Adrenal gland (tissue), 12 donors: ENCODE results near the gene PMAIP1. TPM values are rescaled to one million over a fixed set of nuclear protein-coding genes. Genes with fewer than 3 reads are reported as not detected.

Source experiments
- DNase-seq, 7 donors: peaks; one replicate each; pipeline ENCODE4 v3.0.0-alpha.2; 2019 to 2020
- H3K27ac ChIP-seq, 5 donors: fragments of 200-600 bp; sonication (generic) in 4 of 5; 1 replicate in 3 of 5; 2 replicates in 2 of 5; pipeline versions ENCODE4 v1.5.1 to v1.8.0; 2016 to 2020; ENCODE audit warnings: mild to moderate bottlenecking in 1 of 5
- H3K27me3 ChIP-seq: fragments of 200-600 bp; 2 replicates; pipeline ENCODE4 v1.8.0; 2021
- H3K36me3 ChIP-seq, 2 donors: fragments of 200-600 bp; replicated peaks in 1 of 2; 1 replicate in 1 of 2; 2 replicates in 1 of 2; pipeline versions ENCODE4 v1.5.1 to v1.8.0; 2018 to 2022
- H3K4me1 ChIP-seq, 2 donors: fragments of 200-600 bp; replicated peaks in 1 of 2; 1 replicate in 1 of 2; 2 replicates in 1 of 2; pipeline versions ENCODE4 v1.5.1 to v1.8.0; 2018 to 2021
- H3K4me3 ChIP-seq, 4 donors: fragments of 200-600 bp; sonication (generic) in 3 of 4; one replicate each; pipeline ENCODE4 v1.5.1; 2016 to 2018
- H3K9me3 ChIP-seq, 3 donors: fragments of 200-600 bp; sonication (generic) in 1 of 3; replicated peaks in 1 of 3; 1 replicate in 2 of 3; 2 replicates in 1 of 3; pipeline versions ENCODE4 v1.5.1 to v1.8.0; 2016 to 2021
- CTCF ChIP-seq, 6 experiments: fragments of 450-650 bp in 4 of 6; fragments of 200-600 bp in 2 of 6; sonication (generic) in 1 of 6; IDR thresholded peaks; 1 replicate in 5 of 6; 2 replicates in 1 of 6; pipeline versions ENCODE4 v1.5.1 to v1.8.0; 2016 to 2021; ENCODE audit warnings: antibody characterized with exemption in 6 of 6, mild to moderate bottlenecking in 2 of 6, moderate library complexity in 1 of 6
- POLR2A ChIP-seq, 2 donors: fragments of 450-650 bp; IDR thresholded peaks; one replicate each; pipeline ENCODE4 v1.6.1; 2017; ENCODE audit warnings: antibody characterized with exemption in 2 of 2, mild to moderate bottlenecking in 2 of 2, moderate library complexity in 1 of 2
- WGBS, 4 donors: extraction: QIAGEN DNeasy Blood & Tissue Kit in 2 of 4; methylation state at CpG; one replicate each; pipeline versions ENCODE4 v1.1.5 to v1.1.7; 2013 to 2017; 5-methylcytosine and 5-hydroxymethylcytosine counted together
- intact Hi-C, 2 donors: fragments of 100-400 bp; cut with DNase I; formaldehyde crosslinking; loops; one replicate each; pipeline versions ENCODE4 v1.14.1 to v1.15.0; 2022 to 2023
- polyA plus RNA-seq, 3 donors: library from polyadenylated mRNA; stranded (reverse); fragments of 200-250 nt in 2 of 3; fragments of 350-450 nt in 1 of 3; fragmentation: Illumina TruSeq in 1 of 3; extraction: RNeasy Lipid Tissue Mini Kit (QIAGEN cat#74804) in 1 of 3; gene quantifications; one replicate each; pipeline ENCODE4 v1.2.3, GENCODE V29; 2013 to 2014
- total RNA-seq, 9 donors: library from RNA; depleted of rRNA in 4 of 9; stranded (reverse); fragments of >200 nt in 4 of 9; fragments of 120-200 nt in 1 of 9; fragmentation: NEBNext Ultra II Directional in 1 of 9; extraction: Animal tissue kit (Norgen Biotek cat#: 25700) in 1 of 9; gene quantifications; one replicate each; pipeline versions ENCODE4 v1.1.0 to v1.2.4, GENCODE V29; 2013 to 2023
- donor health status: healthy with polysubstance abuse.
- donor health status: Bipolar disorder and iron deficiency.
- donor health status: DM: yes; HTN: yes; CAD: no.
- donor health status: DM: no; HTN: no; CAD: no.
- donor health status: DM: no; HTN: no; CAD: no.
- donor health status: DM: yes; HTN: yes; CAD: no.

The PMAIP1 gene
- total and polyA plus RNA-seq, 12 donors = 0.13 to 12.0 (median 0.53) TPM; not detected in 2

GRCh38 chr18:59915606-59916005 lies 15.8 kb downstream of the PMAIP1 start:
- Histone ChIP-seq H3K9me3 (no peaks in the 10 kb centered on the region), H3K27me3 (no peaks in the 10 kb centered on the region), H3K4me3 (no peak overlapping the region), H3K4me1 (peaks cover 0 to 9% of the 10 kb centered on the region in 2 donors), H3K36me3 (no peaks in the 10 kb centered on the region), H3K27ac (no peak overlapping the region)
- no peak for DNase-seq
- WGBS, 4 donors = 88 to 95% (median 93%) methylated on average over 6 of the region's 6 CpGs
- intact Hi-C loops = no loop called here
- TF ChIP-seq CTCF (IDR thresholded peaks at IDR 0.05) = no peak
- no peak for TF ChIP-seq POLR2A (IDR thresholded peaks at IDR 0.05)

- H3K9me3 ChIP-seq = no peaks in the 10 kb centered on the region
- H3K27me3 ChIP-seq = no peaks in the 10 kb centered on the region
- no peaks in the 10 kb centered on the region for H3K36me3 ChIP-seq
- no peak overlapping the region for H3K27ac ChIP-seq
- TF ChIP-seq POLR2A (IDR thresholded peaks at IDR 0.05) (no peak), CTCF (IDR thresholded peaks at IDR 0.05) (no peak)
- no peak for DNase-seq
- 78 to 100% (median 83%) methylated on average over 3 of the region's 3 CpGs for WGBS, 4 donors
- H3K4me3 ChIP-seq = no peak overlapping the region
- no peaks in the 10 kb centered on the region for H3K4me1 ChIP-seq
- intact Hi-C loops = no loop called here
Measured at GRCh38 chr18:59916746-59917145, 16.9 kb downstream of the PMAIP1 start.

- TF ChIP-seq POLR2A (IDR thresholded peaks at IDR 0.05) (no peak), CTCF (IDR thresholded peaks at IDR 0.05) (no peak)
- H3K36me3 ChIP-seq = no peaks in the 10 kb centered on the region
- WGBS, 4 donors = 70 to 82% (median 71%) methylated on average over 4 to 5 of the region's 5 CpGs
- no peak overlapping the region for H3K27ac ChIP-seq
- H3K27me3 ChIP-seq = no peaks in the 10 kb centered on the region
- H3K9me3 ChIP-seq = no peaks in the 10 kb centered on the region
- H3K4me1 ChIP-seq = no peaks in the 10 kb centered on the region
- intact Hi-C loops = no loop called here
- DNase-seq = peak in 3 of 7 donors; percentile 18 to 28 (median 20)
- H3K4me3 ChIP-seq = no peak overlapping the region
Measured at GRCh38 chr18:59917422-59917821, 17.6 kb downstream of the PMAIP1 start.

GRCh38 chr18:59918320-59918755 lies 18.5 kb downstream of the PMAIP1 start:
- TF ChIP-seq CTCF (IDR thresholded peaks at IDR 0.05) (no peak), POLR2A (IDR thresholded peaks at IDR 0.05) (no peak)
- peak; percentile 22 to 72 (median 45) for DNase-seq
- no peak overlapping the region for H3K4me3 ChIP-seq
- intact Hi-C loops = no loop called here
- H3K4me1 ChIP-seq = no peaks in the 10 kb centered on the region
- no peaks in the 10 kb centered on the region for H3K9me3 ChIP-seq
- H3K36me3 ChIP-seq = no peaks in the 10 kb centered on the region
- H3K27me3 ChIP-seq = no peaks in the 10 kb centered on the region
- H3K27ac ChIP-seq = no peak overlapping the region
- WGBS, 4 donors = 27 to 42% (median 33%) methylated on average over 9 of the region's 9 CpGs
